ENCODE data around the gene FKBP6. TPM values are rescaled to one million over a fixed set of nuclear protein-coding genes. Genes with fewer than 3 reads are reported as not detected.
"Not testable (repeated sequence)": the region's sequence is repeated elsewhere in the genome, so short reads cannot be mapped to it uniquely, and the experiment has no call there.

FKBP6 gene
- total RNA-seq, 1 donor from 2014 or later, result not detected

DNA sequence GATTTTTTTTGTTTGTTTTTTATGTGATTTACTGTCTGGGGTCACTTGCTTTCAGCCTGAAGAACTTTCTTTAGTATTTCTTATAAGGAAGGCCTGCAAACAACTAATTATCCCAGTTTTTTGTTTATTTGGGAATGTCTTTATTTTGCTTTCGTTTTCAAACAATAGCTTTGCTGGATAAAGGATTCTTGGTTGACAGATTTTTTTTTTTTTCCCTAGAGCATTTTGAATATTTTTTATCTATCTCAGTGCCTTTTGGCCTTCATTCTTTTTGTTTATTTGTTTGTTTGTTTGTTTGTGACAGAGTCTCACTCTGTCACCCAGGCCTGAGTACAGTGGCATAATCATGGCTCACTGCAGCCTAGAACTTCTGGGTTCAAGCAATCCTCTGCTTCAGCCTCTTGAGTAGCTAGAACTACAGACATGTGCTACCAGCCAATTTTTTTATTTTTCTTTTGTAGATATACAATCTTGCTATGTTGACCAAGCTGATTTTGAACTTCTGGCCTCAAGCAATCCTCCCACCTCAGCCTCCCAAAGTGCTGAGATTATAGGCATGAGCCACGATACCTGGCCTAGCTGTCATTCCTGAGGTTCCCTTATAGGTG is 59.4 kb downstream of the FKBP6 start:
- FAIRE-seq (no peak), DNase-seq (ENCODE audit: low spot score in 2 of 2) (no peak)

DNA sequence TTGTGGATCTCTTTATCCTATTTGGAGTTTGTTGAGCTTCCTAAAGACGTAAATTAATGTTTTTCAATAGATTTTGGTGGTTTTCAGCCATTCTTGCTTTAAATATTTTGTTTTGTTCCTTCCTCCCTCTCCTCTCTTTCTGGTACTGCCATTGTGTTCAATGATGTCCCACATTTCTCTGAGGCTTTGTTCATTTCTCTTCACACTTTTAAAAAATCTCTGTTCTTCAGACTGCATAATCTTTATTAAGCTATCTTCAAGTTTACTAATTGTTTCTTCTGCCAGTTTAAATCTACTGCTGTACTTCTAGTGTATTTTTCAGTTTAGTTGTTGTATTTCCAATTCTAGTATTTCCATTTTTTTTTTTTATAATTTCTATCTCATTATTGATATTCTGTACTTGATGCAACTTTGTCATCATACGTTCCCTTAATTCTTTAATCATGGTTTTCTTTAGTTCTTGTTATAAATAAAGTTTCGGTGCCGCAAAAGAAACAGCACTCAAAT is 60.0 kb downstream of the FKBP6 start:
- FAIRE-seq, result no peak
- DNase-seq (ENCODE audit: low spot score in 2 of 2), result no peak

DNA sequence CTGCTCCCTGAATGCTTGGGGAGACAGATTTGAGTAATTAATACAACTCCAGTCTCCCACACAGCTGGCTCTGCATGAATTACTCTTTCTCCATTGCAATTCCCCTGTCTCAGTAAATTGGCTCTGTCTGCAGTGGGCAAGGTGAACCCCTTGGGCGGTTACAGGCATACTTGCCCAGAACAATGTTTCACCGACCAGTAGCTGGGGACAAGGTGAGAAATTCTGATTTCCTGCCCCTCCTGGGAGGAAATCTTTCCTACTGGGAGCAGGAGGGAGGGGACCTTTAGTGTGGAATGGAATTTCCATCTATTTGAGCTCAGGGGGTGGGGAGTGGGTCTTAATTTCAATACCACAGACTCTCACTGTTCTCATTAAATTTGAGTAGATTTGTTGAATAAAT is 63.4 kb downstream of the FKBP6 start:
- DNase-seq (ENCODE audit: low spot score in 2 of 2), result no peak
- no peak for FAIRE-seq

DNA sequence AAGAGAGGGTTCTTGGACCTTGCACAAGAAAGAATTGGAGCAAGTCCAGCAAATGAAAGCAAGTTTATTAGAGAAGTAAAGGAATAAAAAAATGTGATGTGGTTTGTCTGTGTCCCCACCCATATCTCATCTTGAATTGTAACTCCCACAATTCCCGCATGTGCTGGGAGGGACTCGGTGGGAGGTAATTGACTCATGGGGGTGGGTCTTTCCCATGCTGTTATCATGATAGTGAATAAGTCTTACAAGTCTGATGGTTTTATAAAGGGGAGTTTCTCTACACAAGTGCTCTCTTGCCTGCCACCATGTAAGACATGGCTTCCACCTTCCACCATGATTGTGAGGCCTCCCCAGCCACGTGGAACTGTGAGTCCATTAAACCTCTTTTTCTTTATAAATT is 66.5 kb downstream of the FKBP6 start:
- no peak for DNase-seq (ENCODE audit: low spot score in 2 of 2)
- no peak for FAIRE-seq

DNA sequence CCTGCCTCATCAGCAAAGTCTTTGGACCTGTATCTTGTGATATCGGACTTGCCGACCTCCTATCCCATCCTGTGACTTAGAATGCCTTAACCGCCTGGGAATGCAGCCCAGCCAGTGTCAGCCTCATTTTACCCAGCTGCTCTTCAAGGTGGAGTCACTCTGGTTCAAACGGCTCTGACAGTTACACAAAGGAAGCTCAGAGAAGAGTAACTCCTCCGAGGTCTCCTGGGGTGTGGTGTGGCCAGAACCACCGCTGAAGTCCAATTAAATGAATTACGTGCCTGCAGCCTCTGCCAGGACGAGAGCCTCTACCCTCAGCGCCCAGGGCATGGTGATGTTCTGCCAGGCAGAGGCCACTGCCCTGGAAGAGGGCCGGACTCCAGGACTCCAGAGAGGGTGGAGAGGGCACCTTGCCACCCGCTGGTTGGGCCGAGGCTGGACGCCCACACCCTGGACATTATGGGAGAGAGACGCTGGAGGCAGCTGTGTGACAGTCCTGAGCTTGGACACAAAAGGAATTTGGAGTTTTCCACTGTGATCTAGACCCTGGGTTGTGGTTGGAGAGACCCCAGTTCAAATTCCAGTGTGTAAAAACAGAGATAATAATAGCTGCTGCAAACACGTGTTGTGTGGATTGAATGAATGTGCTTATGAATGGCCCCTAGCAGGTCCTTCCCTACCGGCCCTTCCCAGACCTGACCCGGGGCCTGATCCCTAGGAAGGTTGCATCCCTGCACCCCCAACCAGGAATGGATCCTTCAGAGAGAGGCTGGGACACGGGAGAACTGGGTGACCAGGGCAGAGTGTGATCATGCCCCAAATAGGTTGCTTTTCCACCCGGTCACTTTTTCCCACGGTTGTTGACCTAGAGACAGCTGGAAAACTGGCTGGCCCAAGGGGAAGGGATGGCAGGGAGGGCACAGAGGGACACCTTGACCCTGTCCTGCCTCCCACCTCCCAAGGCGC is 67.9 kb downstream of the FKBP6 start:
- no peak for FAIRE-seq

DNA sequence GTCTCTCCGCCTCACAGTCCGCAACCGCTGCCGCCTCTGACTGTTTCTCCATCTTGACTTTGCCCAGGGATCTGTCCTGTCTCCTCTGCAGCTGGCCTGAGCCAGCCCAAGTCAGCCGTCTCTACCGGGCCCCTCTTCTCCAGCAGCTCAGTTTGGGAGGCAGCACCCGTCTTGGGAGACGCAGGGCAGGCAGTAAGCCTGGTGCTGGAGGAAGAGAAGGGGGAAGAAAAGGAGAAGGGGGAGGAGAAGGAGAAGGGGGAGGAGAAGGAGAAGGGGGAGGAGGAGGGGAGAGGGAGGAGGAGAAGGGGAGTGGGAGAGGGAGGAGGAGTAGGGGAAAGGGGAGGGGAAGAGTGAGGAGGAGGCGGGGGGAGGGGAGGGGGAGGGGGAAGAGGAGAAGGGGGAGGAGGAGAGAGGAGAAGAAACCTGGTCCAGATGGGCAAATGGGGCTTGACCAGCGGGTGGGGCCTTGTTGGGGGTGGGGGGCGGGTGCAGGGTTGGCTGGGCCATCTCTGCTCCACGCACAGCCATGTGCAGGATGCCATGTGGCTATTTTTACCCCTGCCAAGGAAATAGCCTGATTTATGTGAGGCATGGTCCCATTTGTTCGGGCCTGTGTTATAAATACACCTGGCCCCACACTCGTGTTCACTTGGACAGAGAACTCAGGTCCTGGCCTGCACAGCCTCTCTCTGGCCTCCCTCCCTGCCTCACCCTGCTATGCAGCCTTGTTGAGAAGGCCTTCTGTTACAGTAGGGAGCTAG is 69.7 kb downstream of the FKBP6 start:
- DNase-seq (ENCODE audit: low spot score in 2 of 2), result no peak
- no peak for FAIRE-seq

More for the DNA sequence above, 67.9 kb downstream of the FKBP6 start:
- no peak for DNase-seq (ENCODE audit: low spot score in 2 of 2)

DNA sequence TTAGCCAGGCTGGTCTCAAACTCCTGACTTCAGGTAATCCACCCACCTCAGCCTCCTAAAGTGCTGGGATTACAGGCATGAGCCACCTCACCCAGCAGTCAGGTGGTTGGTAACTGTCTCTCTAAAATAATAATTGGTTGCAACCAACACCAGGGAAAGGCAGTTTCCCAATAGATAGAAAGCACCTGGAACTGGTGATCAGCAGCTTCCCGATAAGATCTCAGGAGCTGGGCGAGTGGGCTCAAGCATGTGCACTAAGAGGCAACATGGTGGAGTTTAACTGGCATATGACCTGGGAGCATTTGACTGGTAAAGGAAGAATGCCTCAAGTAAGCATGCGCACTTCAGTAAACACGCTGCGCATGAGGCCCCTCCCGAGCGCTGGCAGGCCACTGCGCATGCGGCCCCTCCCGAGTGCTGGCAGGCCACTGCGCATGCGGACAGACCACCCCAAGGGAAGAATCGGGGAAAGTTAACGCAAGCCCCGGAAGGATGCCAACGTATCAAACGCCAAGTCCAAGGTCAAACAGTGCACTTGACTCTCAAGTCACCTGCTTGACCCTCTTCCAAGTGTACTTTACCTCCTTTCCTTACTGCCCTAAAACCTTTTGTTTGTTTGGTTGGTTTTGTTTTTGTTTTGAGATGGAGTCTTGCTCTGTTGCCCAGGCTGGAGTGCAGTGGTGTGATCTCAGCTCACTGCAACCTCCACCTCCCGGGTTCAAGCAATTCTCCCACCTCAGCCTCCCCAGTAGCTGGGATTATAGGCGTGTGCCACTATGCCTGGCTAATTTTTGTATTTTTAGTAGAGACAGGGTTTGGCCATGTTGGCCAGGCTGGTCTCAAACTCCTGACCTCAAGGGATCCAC is 71.5 kb downstream of the FKBP6 start:
- not testable (repeated sequence) for FAIRE-seq; DNase-seq (ENCODE audit: low spot score in 2 of 2)

DNA sequence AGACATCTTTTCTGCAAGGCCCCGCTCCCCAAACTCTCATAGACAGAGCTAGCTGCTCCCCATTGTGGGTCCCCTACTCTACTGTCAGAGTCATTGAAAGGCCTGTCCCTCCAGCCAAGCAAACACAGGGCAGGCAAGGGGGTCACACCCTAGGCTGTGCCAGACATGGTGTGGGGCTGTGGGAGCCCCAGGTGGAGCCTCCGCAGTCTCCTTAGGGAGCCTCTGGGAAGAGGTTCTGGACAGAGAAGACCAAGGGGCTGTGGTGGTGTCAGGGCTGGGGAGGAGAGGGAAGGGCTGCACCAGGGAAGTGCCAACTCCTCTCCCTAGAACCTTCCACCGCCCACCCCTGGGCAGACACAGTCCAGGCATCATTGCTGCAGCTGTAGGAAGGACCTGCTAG is 76.9 kb downstream of the FKBP6 start:
- DNase-seq (ENCODE audit: low spot score in 2 of 2); FAIRE-seq: not testable (repeated sequence)

Small RNA genes lying within 50 kb of the gene (small RNA-seq; reads per million reads assigned to genes)
- gene RF00019 (not detected), gene RNU6-1080P (not detected)

Other genes with a start within 250 kb of the FKBP6 start
- under 0.01 TPM for gene SPDYE9, start 242.1 kb upstream of the FKBP6 start, total RNA-seq
- gene NSUN5, start 19.3 kb upstream of the FKBP6 start, total RNA-seq, result 15.9 TPM
- gene TRIM50, start 79 bp upstream of the FKBP6 start, total RNA-seq, result not detected
- gene FZD9, start 105.6 kb downstream of the FKBP6 start, total RNA-seq, result 5.3 TPM
- gene BAZ1B, start 194.1 kb downstream of the FKBP6 start, total RNA-seq, result 62.4 TPM
- gene BCL7B, start 229.5 kb downstream of the FKBP6 start, total RNA-seq, result 6.5 TPM